ENCODE data around the gene CARD19.

CARD19 gene, protein sequence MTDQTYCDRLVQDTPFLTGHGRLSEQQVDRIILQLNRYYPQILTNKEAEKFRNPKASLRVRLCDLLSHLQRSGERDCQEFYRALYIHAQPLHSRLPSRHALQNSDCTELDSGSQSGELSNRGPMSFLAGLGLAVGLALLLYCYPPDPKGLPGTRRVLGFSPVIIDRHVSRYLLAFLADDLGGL

DNA sequence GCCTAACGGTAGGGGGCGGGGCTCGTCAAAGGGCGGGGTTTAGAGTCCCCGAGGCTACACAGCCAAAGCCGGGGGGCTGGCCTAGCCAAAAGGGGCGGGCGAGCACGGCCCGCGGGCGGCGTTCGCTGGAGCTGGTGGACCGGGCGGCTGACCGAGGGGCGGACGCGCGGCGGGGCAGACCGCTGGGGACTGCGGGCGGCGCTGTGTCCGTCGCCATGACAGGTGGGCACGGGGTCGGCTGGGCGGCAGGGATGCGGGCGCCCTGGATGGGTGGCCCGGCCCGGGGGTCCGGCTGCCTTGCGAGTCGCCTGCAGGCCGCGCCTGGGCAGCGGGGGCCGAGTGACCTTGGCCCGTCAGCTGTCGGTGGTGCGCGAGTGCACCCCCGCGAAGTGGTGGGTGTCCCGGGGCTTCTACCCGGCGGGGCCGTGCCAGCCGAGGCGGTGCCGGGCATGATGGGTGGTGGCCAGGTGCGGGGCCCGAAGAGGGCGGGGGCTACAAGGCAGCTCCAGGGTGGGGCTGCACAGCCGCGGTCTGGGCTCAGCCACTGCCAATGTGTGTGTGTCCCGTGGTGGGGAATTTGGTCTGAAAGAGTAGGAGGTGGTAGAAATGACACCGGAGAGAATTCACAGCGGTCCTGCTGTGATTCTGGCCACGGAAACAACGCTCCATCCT, at the start of gene CARD19:
Gene CARD19, plus strand, starts transcription at position 87 of the 672 bp plus-strand sequence. Its CDS starts 129 bp downstream, at position 216.
- Histone ChIP-seq H3K36me3 (ENCODE audit: control insufficient read depth in 1 of 2, insufficient read depth in 2 of 2, low read length in 2 of 2) (no peaks in the 10 kb centered on the region), H3K9me3 (ENCODE audit: control insufficient read depth in 1 of 2, low read length in 2 of 2) (no peaks in the 10 kb centered on the region), H3K27ac (ENCODE audit: low read depth, low read length) (peak within 1 kb of the TSS; percentile 87), H3K9ac (ENCODE audit: low read depth in 1 of 2, low read length in 2 of 2) (peak within 1 kb of the TSS; percentile 76 to 81), H3K4me1 (ENCODE audit: control insufficient read depth in 1 of 2, insufficient read depth in 2 of 2, low read length in 2 of 2) (peaks cover 45 to 51% of the 10 kb centered on the region in 2 donors), H3K27me3 (ENCODE audit: control insufficient read depth in 1 of 2, insufficient read depth in 2 of 2, low read length in 2 of 2) (no peaks in the 10 kb centered on the region), H3K4me3 (ENCODE audit: low read depth in 1 of 2, low read length in 2 of 2) (peak within 1 kb of the TSS; percentile 71 to 80)

DNA sequence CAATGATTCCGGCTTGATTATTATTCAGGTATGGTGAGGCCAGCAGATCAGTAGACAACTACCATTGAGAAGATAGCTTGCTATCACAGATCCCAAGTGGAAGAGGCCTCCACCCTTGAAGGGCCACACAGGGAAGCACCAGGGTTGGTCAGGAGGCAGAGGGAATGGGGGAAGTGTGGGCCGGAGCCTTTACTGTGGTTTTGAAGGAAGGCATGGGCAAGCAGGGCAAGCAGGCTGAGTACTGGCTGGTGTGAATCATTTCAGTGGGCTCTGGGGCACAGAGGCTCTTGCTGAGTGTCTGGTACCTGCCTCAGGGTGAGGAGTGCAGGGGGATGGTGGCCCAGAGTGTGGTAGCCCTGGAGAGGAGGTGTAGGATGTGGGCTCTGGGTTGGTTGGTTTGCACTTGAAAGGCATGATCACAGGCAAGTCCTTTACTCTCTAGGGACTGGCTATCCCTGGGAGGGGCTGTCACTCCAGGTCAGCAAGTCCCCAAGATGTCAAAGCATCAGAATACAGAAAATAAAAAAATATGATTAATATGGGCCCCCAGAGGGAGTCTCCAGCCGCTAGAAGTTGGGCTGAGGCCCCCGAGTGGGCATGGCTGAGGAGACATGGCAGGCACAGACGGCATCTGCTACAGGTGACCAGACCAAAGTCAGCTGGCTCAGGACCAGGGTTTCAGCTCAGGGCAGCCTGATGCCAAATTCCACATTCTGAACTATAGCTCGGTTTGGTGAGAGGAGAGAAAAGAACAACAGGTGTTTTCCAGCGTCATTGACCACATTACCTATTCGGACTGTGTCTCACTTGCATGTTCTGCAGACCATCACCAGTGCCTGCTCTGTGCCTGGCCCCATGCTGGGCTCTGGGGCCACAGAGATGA, 47.2 kb upstream of the CARD19 start:
- H3K9me3 ChIP-seq (ENCODE audit: control insufficient read depth in 1 of 2, low read length in 2 of 2): no peaks in the 10 kb centered on the region
- no peak overlapping the region for H3K27ac ChIP-seq (ENCODE audit: low read depth, low read length)
- no peak overlapping the region for H3K4me3 ChIP-seq (ENCODE audit: low read depth in 1 of 2, low read length in 2 of 2)
- peaks cover 0 to 5% of the 10 kb centered on the region in 2 donors for H3K4me1 ChIP-seq (ENCODE audit: control insufficient read depth in 1 of 2, insufficient read depth in 2 of 2, low read length in 2 of 2)
- no peak overlapping the region for H3K9ac ChIP-seq (ENCODE audit: low read depth in 1 of 2, low read length in 2 of 2)
- no peaks in the 10 kb centered on the region for H3K36me3 ChIP-seq (ENCODE audit: control insufficient read depth in 1 of 2, insufficient read depth in 2 of 2, low read length in 2 of 2)
- no peaks in the 10 kb centered on the region for H3K27me3 ChIP-seq (ENCODE audit: control insufficient read depth in 1 of 2, insufficient read depth in 2 of 2, low read length in 2 of 2)

DNA sequence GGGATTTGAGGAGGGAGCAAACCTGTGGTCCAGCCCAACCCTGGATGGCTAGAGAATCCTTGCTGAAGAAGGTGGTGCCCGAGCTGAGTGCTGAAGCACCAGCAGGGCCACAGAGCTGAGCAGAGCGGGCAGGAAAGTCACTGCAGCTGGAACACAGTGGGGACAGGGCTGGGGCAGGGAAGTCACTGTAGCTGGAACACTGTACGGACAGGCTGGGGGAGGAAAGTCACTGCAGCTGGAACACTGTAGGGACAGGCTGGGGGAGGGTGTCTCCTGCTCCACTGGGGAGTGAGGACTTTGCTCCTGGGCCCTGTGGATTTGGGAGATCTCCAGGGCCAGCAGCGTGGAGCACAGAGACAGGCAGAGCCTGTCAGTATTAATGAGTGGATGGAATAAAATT, 46.5 kb upstream of the CARD19 start:
- Histone ChIP-seq H3K9me3 (ENCODE audit: control insufficient read depth in 1 of 2, low read length in 2 of 2) (no peaks in the 10 kb centered on the region), H3K27me3 (ENCODE audit: control insufficient read depth in 1 of 2, insufficient read depth in 2 of 2, low read length in 2 of 2) (no peaks in the 10 kb centered on the region), H3K4me3 (ENCODE audit: low read depth in 1 of 2, low read length in 2 of 2) (no peak overlapping the region), H3K9ac (ENCODE audit: low read depth in 1 of 2, low read length in 2 of 2) (no peak overlapping the region), H3K4me1 (ENCODE audit: control insufficient read depth in 1 of 2, insufficient read depth in 2 of 2, low read length in 2 of 2) (peaks cover 0 to 5% of the 10 kb centered on the region in 2 donors), H3K36me3 (ENCODE audit: control insufficient read depth in 1 of 2, insufficient read depth in 2 of 2, low read length in 2 of 2) (no peaks in the 10 kb centered on the region), H3K27ac (ENCODE audit: low read depth, low read length) (no peak overlapping the region)

DNA sequence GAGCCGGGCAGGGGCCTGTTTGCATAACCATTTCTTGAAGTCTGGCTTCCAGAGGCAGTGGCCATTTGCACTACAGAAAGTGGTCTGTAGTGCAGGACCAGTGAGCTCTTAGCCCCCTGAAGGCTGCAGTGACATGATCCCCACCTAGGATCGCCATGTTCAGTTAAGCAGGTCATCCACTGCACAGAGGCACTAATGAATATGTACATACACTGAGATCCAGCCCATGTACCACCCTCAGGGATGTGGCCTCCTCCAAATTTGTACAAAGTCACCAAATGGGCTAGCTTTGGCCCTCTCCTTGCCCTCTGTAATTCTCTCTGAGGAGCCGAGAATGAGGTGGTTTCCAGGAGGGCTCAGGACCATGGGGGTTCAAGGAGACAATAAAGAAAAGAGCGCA, 45.8 kb upstream of the CARD19 start:
- Histone ChIP-seq H3K9ac (ENCODE audit: low read depth in 1 of 2, low read length in 2 of 2) (no peak overlapping the region), H3K27ac (ENCODE audit: low read depth, low read length) (no peak overlapping the region), H3K4me1 (ENCODE audit: control insufficient read depth in 1 of 2, insufficient read depth in 2 of 2, low read length in 2 of 2) (peaks cover 0 to 5% of the 10 kb centered on the region in 2 donors)

GRCh38 chr9:93051680-93052089, 44.3 kb upstream of the CARD19 start:
- H3K4me1 ChIP-seq (ENCODE audit: control insufficient read depth in 1 of 2, insufficient read depth in 2 of 2, low read length in 2 of 2): peaks cover 0 to 5% of the 10 kb centered on the region in 2 donors

More for the DNA sequence above, 45.8 kb upstream of the CARD19 start:
- Histone ChIP-seq H3K27me3 (ENCODE audit: control insufficient read depth in 1 of 2, insufficient read depth in 2 of 2, low read length in 2 of 2) (no peaks in the 10 kb centered on the region), H3K36me3 (ENCODE audit: control insufficient read depth in 1 of 2, insufficient read depth in 2 of 2, low read length in 2 of 2) (no peaks in the 10 kb centered on the region), H3K9me3 (ENCODE audit: control insufficient read depth in 1 of 2, low read length in 2 of 2) (no peaks in the 10 kb centered on the region), H3K4me3 (ENCODE audit: low read depth in 1 of 2, low read length in 2 of 2) (no peak overlapping the region)

DNA sequence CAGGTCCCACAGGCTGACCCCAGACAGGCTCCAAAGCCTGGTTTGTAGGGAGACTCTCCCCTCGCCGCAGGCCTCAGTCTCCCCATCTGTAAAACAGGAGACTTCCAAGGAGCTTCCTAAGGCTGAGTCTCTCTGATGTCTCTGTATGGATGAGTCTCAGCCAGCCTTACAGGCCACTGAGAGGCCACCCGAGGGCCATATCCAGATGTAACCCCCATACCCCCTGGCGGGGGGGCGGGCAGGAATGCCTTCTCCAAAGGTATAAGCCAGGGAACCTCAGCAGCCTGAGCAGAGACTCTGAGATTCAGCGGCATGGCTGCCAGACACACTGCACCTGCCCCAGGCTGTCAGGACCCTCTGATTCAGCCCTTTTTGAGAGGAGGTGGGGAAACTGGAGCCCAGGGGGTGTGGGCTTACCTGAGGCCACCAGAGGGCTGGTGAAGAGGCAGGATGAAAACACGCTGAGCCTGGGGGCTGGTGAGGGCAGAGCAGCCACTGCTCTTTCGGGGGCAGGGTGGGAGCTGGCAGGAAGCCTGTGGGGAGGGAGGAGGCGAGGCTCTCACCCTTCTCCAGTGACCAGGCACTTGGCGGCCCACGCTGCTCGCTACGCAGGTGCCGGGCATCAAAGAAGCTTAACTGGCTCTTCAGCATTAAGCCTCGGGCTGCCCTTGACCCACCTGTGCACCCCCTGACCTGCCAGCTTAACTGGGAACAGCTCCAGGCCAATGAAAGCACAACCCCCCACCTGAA, 43.1 kb upstream of the CARD19 start:
- Histone ChIP-seq H3K36me3 (ENCODE audit: control insufficient read depth in 1 of 2, insufficient read depth in 2 of 2, low read length in 2 of 2) (no peaks in the 10 kb centered on the region), H3K9ac (ENCODE audit: low read depth in 1 of 2, low read length in 2 of 2) (no peak overlapping the region), H3K9me3 (ENCODE audit: control insufficient read depth in 1 of 2, low read length in 2 of 2) (no peaks in the 10 kb centered on the region), H3K4me3 (ENCODE audit: low read depth in 1 of 2, low read length in 2 of 2) (no peak overlapping the region), H3K27me3 (ENCODE audit: control insufficient read depth in 1 of 2, insufficient read depth in 2 of 2, low read length in 2 of 2) (no peaks in the 10 kb centered on the region), H3K27ac (ENCODE audit: low read depth, low read length) (no peak overlapping the region), H3K4me1 (ENCODE audit: control insufficient read depth in 1 of 2, insufficient read depth in 2 of 2, low read length in 2 of 2) (peaks cover 0 to 5% of the 10 kb centered on the region in 2 donors)

More at GRCh38 chr9:93051680-93052089, 44.3 kb upstream of the CARD19 start:
- no peaks in the 10 kb centered on the region for H3K36me3 ChIP-seq (ENCODE audit: control insufficient read depth in 1 of 2, insufficient read depth in 2 of 2, low read length in 2 of 2)
- no peak overlapping the region for H3K4me3 ChIP-seq (ENCODE audit: low read depth in 1 of 2, low read length in 2 of 2)
- H3K27ac ChIP-seq (ENCODE audit: low read depth, low read length): no peak overlapping the region
- no peaks in the 10 kb centered on the region for H3K27me3 ChIP-seq (ENCODE audit: control insufficient read depth in 1 of 2, insufficient read depth in 2 of 2, low read length in 2 of 2)
- H3K9me3 ChIP-seq (ENCODE audit: control insufficient read depth in 1 of 2, low read length in 2 of 2): no peaks in the 10 kb centered on the region
- no peak overlapping the region for H3K9ac ChIP-seq (ENCODE audit: low read depth in 1 of 2, low read length in 2 of 2)

- Histone ChIP-seq H3K27ac (ENCODE audit: low read depth, low read length) (no peak overlapping the region), H3K9me3 (ENCODE audit: control insufficient read depth in 1 of 2, low read length in 2 of 2) (no peaks in the 10 kb centered on the region), H3K27me3 (ENCODE audit: control insufficient read depth in 1 of 2, insufficient read depth in 2 of 2, low read length in 2 of 2) (no peaks in the 10 kb centered on the region), H3K4me3 (ENCODE audit: low read depth in 1 of 2, low read length in 2 of 2) (no peak overlapping the region), H3K9ac (ENCODE audit: low read depth in 1 of 2, low read length in 2 of 2) (no peak overlapping the region), H3K4me1 (ENCODE audit: control insufficient read depth in 1 of 2, insufficient read depth in 2 of 2, low read length in 2 of 2) (peaks cover 0 to 4% of the 10 kb centered on the region in 2 donors), H3K36me3 (ENCODE audit: control insufficient read depth in 1 of 2, insufficient read depth in 2 of 2, low read length in 2 of 2) (no peaks in the 10 kb centered on the region)
These were observed 42.2 kb upstream of the CARD19 start for GRCh38 chr9:93053781-93054331.

DNA sequence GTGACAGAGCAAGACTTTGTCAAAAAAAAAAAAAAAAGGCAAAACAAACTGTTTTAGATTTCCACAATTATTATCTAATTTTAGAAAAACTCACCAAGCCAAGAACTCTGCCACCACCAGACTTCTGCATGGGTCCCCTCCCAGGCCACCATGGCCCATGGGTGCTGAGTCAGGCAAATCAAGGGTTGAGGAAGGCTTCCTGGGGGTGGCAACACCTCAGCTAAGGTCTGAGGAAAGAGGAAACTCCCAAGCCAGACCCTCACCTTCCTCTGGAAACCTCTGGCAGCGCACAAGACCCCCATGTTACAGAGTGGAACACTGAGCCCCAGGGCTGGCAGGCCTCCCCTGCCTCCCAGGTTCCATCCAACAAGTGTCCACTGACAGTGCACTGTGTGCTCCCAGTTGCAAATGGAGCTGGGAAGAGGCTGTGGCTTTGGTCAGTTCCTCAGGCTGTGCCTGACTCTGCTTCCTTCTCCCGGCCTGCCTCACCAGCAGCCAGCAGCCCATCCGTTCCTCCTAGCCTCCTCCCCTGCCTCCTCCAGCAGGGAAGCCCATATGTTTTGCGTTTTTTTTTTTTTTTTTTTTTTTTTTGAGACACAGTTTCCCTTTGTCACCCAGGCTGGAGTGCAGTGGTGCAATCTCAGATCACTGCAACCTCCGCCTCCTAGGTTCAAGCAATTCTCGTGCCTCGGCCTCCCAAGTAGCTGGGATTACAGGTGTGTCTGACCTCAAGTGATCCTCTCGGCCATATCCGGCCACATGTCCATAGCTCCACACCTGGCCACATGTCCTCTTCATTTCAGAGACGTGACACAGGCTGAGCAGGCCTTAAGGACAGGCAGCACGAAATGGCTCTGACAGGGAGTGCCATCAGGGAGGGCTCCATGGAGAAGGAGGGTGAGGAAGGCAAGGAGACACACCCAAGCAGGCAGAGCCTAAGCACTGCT, 41.0 kb upstream of the CARD19 start:
- Histone ChIP-seq H3K9ac (ENCODE audit: low read depth in 1 of 2, low read length in 2 of 2) (no peak overlapping the region), H3K4me1 (ENCODE audit: control insufficient read depth in 1 of 2, insufficient read depth in 2 of 2, low read length in 2 of 2) (peaks cover 8 to 12% of the 10 kb centered on the region in 2 donors), H3K4me3 (ENCODE audit: low read depth in 1 of 2, low read length in 2 of 2) (no peak overlapping the region), H3K36me3 (ENCODE audit: control insufficient read depth in 1 of 2, insufficient read depth in 2 of 2, low read length in 2 of 2) (no peaks in the 10 kb centered on the region), H3K27ac (ENCODE audit: low read depth, low read length) (no peak overlapping the region), H3K9me3 (ENCODE audit: control insufficient read depth in 1 of 2, low read length in 2 of 2) (no peaks in the 10 kb centered on the region), H3K27me3 (ENCODE audit: control insufficient read depth in 1 of 2, insufficient read depth in 2 of 2, low read length in 2 of 2) (no peaks in the 10 kb centered on the region)

Data from duodenal mucosa (tissue), 2 donors.